PC-9 (cell line): Measurements from ENCODE around the gene GYS2. TPM values are rescaled to one million over a fixed set of nuclear protein-coding genes. Genes with fewer than 3 reads are reported as not detected.

Experiments
- BruUV-seq: library from RNA; stranded (reverse); fragments of 400-500 nt; replicated peaks from 2 replicates; lab custom pipeline; 2021; lab: Mats Ljungman, UMichigan
- CTCF ChIA-PET: fragments of 300-600 bp; sonication (Branson Sonifier 250); formaldehyde crosslinking; loops from one replicate; lab custom pipeline; 2022; ENCODE audit warnings: antibody characterized with exemption; lab: Charles Lee
- POLR2A ChIA-PET: fragments of 300-600 bp; sonication (Branson Sonifier 250); formaldehyde crosslinking; loops from one replicate; lab custom pipeline; 2022; ENCODE audit warnings: antibody characterized with exemption; ENCODE audit not compliant: unreplicated experiment; lab: Charles Lee
- DNase-seq, 2 experiments: peaks; one replicate each; pipeline versions ENCODE4 v3.0.0 to v3.0.0-alpha.2; 2015 to 2022; ENCODE audit warnings: mixed read lengths in 1 of 2
- H2AFZ ChIP-seq: fragments of 200-600 bp; sonication (generic); 2 replicates; pipeline ENCODE4 v1.8.1; 2017; ENCODE audit warnings: antibody characterized with exemption
- H3F3A ChIP-seq: fragments of 200-600 bp; sonication (generic); 2 replicates; pipeline ENCODE4 v1.8.1; 2017; ENCODE audit warnings: antibody characterized with exemption, mild to moderate bottlenecking, low read depth; ENCODE audit not compliant: insufficient read depth
- H3K27ac ChIP-seq: fragments of 200-600 bp; sonication (generic); 2 replicates; pipeline ENCODE4 v1.6.1; 2016; ENCODE audit warnings: mixed run types
- H3K27me3 ChIP-seq: fragments of 200-600 bp; sonication (generic); 2 replicates; pipeline ENCODE4 v1.6.1; 2016; ENCODE audit warnings: low read depth, mixed run types; ENCODE audit not compliant: insufficient read depth
- H3K36me3 ChIP-seq: fragments of 200-600 bp; sonication (generic); 2 replicates; pipeline ENCODE4 v1.6.1; 2016; ENCODE audit warnings: low read depth, mixed run types
- H3K4me1 ChIP-seq: fragments of 200-600 bp; sonication (generic); replicated peaks from 2 replicates; pipeline ENCODE4 v1.6.1; 2016; ENCODE audit warnings: mixed run types; ENCODE audit not compliant: insufficient read depth
- H3K4me2 ChIP-seq: fragments of 200-600 bp; sonication (generic); 2 replicates; pipeline ENCODE4 v1.6.1; 2017; ENCODE audit warnings: mixed run types
- H3K4me3 ChIP-seq: fragments of 200-600 bp; sonication (generic); 2 replicates; pipeline ENCODE4 v1.6.1; 2016; ENCODE audit warnings: mixed run types
- H3K79me2 ChIP-seq: fragments of 200-600 bp; sonication (generic); 2 replicates; pipeline ENCODE4 v1.6.1; 2017; ENCODE audit warnings: low read depth, mixed run types
- H3K9me2 ChIP-seq: fragments of 200-600 bp; sonication (generic); 2 replicates; pipeline ENCODE4 v1.8.1; 2017; ENCODE audit warnings: mild to moderate bottlenecking; ENCODE audit not compliant: insufficient read depth
- H3K9me3 ChIP-seq: fragments of 200-600 bp; sonication (generic); 2 replicates; pipeline ENCODE4 v1.8.1; 2016; ENCODE audit warnings: low read depth; ENCODE audit not compliant: insufficient read depth
- H4K20me1 ChIP-seq: fragments of 200-600 bp; sonication (generic); 2 replicates; pipeline ENCODE4 v1.8.1; 2017; ENCODE audit not compliant: insufficient read depth
- CTCF ChIP-seq: fragments of 200-600 bp; sonication (generic); conservative IDR thresholded peaks from 2 replicates; pipeline ENCODE4 v1.6.1; 2017; ENCODE audit warnings: mixed run types, antibody characterized with exemption, mild to moderate bottlenecking, moderate library complexity
- EZH2 ChIP-seq: fragments of 200-600 bp; sonication (generic); IDR thresholded peaks from 2 replicates; pipeline ENCODE4 v1.8.0; 2017; ENCODE audit warnings: antibody characterized with exemption, low read depth
- intact Hi-C: fragments of 100-400 bp; cut with micrococcal nuclease; formaldehyde crosslinking; loops from one replicate; pipeline ENCODE4 v1.10.0; 2022; ENCODE audit not compliant: unreplicated experiment
- total RNA-seq: library from RNA; stranded (reverse); gene quantifications from 2 replicates; pipeline ENCODE4 v1.2.3, GENCODE V29; 2021

Gene GYS2
- total RNA-seq, 1 experiment from 2014 or later = not detected

GRCh38 chr12:21521541-21521940 lies 83.1 kb downstream of the GYS2 start:
- intact Hi-C loops = no loop called here
- no TSS peak for BruUV-seq
- Histone ChIP-seq H3K4me2 (no peak overlapping the region), H4K20me1 (no peaks in the 10 kb centered on the region), H3K9me2 (0 out of 2 replicates have a peak, but pooled peaks cover 4% of the 10 kb centered on the region), H2AFZ (no peak overlapping the region), H3F3A (0 out of 2 replicates have a peak, but pooled peaks cover 4% of the 10 kb centered on the region), H3K4me3 (no peak overlapping the region), H3K27me3 (no peaks in the 10 kb centered on the region), H3K79me2 (no peaks in the 10 kb centered on the region), H3K36me3 (no peaks in the 10 kb centered on the region), H3K9me3 (no peaks in the 10 kb centered on the region), H3K4me1 (peaks cover 9% of the 10 kb centered on the region), H3K27ac (no peak overlapping the region)
- no peak for TF ChIP-seq EZH2
- TF ChIP-seq CTCF = no peak
- CTCF ChIA-PET = no interaction called here
- no peak for DNase-seq
- POLR2A ChIA-PET = no interaction called here

- Histone ChIP-seq H3K4me1 (no peaks in the 10 kb centered on the region), H3K27me3 (no peaks in the 10 kb centered on the region), H3K4me3 (no peak overlapping the region), H2AFZ (no peak overlapping the region), H3K9me2 (no peaks in the 10 kb centered on the region), H3K4me2 (no peak overlapping the region), H3F3A (0 out of 2 replicates have a peak, but pooled peaks cover 4% of the 10 kb centered on the region), H3K27ac (no peak overlapping the region), H4K20me1 (no peaks in the 10 kb centered on the region; the same call in 1 of the 2 replicates), H3K9me3 (no peaks in the 10 kb centered on the region), H3K36me3 (peaks cover 9% of the 10 kb centered on the region; the same call in 1 of the 2 replicates), H3K79me2 (no peaks in the 10 kb centered on the region)
- POLR2A ChIA-PET = interaction anchor here (0.7 kb wide), 1 partner anchor 13 kb away, joined by 3 read pairs; no protein-coding TSS in a partner anchor
- TF ChIP-seq EZH2 = no peak
- no peak for TF ChIP-seq CTCF
- no TSS peak for BruUV-seq
- no peak for DNase-seq
- intact Hi-C loops = no loop called here
- CTCF ChIA-PET = no interaction called here
These were observed 86.2 kb downstream of the GYS2 start for GRCh38 chr12:21518451-21518850.

- Histone ChIP-seq H3K4me3 (no peak overlapping the region), H3K36me3 (peaks cover 14% of the 10 kb centered on the region; the same call in 1 of the 2 replicates), H2AFZ (no peak overlapping the region), H3K27ac (no peak overlapping the region), H3K4me2 (no peak overlapping the region), H3K4me1 (no peaks in the 10 kb centered on the region), H3F3A (0 out of 2 replicates have a peak, but pooled peaks cover 4% of the 10 kb centered on the region), H3K27me3 (no peaks in the 10 kb centered on the region), H4K20me1 (no peaks in the 10 kb centered on the region; the same call in 1 of the 2 replicates), H3K79me2 (no peaks in the 10 kb centered on the region), H3K9me2 (no peaks in the 10 kb centered on the region), H3K9me3 (no peaks in the 10 kb centered on the region)
- intact Hi-C loops = no loop called here
- BruUV-seq = no TSS peak
- POLR2A ChIA-PET = no interaction called here
- no peak for DNase-seq
- CTCF ChIA-PET = no interaction called here
- TF ChIP-seq EZH2 (no peak), CTCF (no peak)
These were observed 88.4 kb downstream of the GYS2 start for GRCh38 chr12:21516281-21516680.
